Activated CD4-positive, alpha-beta T cell treated with anti-CD3 and anti-CD28 coated beads for 1 hour (primary cell): ENCODE data around the gene ADRM1.

Experiments used
- DNase-seq: peaks from one replicate; pipeline ENCODE4 v3.0.0-alpha.2; 2020

ADRM1 gene

GRCh38 chr20:62342910-62343309 lies 40.1 kb downstream of the ADRM1 start:
- DNase-seq = no peak

DNA sequence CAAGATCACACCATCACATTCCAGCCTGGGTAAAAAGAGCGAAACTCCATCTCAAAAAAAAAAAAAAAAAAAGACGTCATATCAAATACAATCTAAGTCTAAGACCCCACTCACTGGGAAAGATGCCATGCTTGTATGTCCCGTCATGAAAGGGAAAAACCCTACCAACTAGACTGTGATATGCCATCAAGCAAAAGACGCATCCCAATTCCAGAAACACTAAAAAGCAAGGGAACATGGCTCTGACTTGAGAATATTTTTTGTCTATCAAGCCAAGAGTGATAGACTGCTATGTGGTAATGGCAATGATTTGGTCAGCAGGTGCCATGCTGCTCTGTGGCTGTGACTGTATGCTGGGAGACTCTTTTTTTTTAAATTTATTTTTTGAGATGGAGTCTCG lies 41.3 kb downstream of the ADRM1 start:
- DNase-seq = no peak

- DNase-seq = no peak
Observed at GRCh38 chr20:62344782-62345181, 42.0 kb downstream of the ADRM1 start.

DNA sequence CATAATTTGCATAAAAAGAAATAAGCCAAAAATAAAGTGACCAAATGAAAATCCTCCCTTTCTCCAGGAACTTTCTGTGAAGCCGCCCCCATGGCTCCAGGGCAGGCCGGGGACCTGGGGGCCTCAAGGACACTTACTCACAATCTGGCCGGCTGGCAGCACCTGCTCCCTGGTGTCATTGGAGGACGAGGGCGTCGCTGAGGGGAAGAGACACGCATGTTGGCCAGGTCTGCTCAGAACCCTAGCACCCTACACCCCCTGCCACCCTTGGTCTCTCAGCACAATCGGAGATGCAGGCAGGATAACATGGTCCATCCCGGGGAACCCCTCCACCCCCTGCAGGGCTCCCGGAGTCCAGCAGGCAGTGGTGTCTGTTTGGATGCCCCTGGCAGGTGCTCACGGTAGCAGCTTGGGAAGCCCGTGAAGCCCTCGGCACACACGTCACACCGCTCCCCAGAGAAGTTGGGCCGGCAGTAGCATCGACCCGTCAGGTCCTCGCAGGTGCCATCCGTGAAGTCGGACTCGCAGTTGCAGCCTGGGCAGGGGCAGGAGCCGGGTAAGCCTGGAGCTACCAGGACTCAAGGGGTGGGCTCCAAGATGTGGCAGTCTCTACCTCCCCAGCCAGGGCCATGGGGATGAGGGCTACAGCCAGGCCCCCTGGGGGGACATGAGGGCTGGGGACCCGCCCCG lies 43.0 kb downstream of the ADRM1 start:
- no peak for DNase-seq

- DNase-seq = no peak
Observed at GRCh38 chr20:62346398-62347150, 43.8 kb downstream of the ADRM1 start.

DNA sequence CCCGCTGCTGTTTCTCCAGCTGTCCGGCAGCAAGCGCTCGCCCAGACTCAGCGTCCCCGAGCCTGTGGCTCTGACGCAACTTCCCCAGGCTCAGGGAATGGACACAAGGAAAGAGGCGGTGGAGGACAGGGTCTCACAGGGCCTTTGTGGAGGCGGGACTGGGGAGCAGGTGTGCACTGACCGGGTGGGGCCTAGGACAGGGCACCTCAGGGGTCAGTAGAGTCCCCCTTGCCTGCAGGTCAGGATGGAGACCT lies 44.3 kb downstream of the ADRM1 start:
- no peak for DNase-seq

- DNase-seq = no peak
Observed at GRCh38 chr20:62347445-62347844, 44.6 kb downstream of the ADRM1 start.

DNA sequence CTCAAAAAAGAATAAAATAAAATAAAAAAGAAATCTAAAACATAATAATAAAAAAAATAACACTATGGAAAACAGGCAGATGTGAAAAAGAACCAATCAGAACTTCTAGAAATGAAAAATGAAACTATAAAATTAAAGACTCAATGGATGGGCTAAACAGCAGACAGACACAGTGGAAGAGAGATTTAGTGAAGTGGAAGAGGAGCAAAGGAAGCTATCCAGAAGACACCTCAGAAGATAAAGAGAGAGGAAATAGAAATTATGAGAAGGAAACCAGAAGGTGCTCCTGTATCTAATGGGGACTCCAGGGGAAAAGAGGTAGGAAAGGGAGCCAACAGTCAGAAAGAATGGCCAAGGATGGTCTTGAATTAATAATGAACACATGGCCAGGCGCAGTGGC lies 45.8 kb downstream of the ADRM1 start:
- DNase-seq = no peak

GRCh38 chr20:62349556-62350097 lies 46.8 kb downstream of the ADRM1 start:
- DNase-seq = no peak

DNA sequence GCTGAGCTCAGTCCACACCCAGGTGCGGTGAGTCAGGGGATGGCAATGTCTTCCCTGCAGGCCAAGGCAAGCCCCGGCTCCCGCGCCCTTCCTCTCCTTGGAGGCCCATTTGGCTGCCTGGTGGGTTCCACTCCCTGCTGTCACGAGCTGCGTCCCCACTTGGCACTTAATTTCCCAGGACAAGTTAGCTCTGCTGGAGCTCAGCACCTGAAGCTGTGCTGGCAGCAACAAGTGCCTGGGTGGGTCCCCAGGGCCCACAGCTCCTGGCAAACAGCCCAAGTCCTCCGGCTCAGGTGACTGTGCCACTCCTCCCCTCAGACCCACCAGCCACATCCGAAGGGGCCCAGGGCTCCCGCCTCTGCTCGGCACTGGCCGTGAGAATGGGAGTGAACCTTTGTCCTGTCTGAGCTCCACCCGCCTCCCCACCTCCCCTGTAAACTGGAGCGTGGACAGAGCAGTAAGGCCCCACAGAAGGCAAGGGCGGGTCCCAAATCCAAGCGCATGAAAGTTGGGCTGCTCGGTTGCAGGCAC lies 47.4 kb downstream of the ADRM1 start:
- DNase-seq = no peak

DNA sequence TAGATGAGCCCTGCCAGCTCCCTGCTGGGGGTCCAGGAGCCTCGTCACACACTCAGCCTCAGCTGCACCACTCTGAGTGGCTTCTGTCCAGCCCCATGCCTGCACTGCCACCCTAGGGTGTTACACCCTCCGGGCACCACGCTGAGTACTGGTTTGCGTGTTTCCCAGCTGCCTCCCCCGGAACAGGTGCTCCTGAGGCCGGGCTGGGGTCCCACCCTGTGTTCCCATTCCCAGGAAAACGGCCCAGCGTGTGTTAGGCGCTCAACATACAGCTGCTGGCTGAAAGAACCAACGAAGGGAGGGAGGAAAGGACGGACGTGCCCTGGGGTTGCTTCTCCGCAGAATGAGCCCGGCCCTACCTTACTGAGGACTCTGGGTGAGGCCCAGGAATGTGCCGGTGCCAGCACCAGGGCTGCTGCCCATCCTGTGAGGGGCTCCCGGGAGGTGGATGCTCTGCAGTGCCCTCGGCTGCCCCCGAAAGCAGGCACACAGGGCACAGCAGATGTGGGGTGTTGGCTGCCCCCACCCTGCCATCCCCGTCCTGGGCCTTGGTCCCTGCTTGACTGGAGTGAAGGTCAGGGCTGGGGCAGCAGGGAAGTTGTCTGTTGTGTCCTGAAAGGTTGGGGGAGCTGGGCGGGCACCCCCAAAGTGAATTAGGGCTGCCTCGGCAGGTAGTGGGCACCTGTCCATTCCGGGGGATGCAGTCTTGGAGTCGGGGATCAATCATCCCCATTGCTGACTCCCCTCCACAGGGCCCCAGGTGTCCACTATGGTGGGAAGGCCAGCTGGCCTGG lies 48.0 kb downstream of the ADRM1 start:
- no peak for DNase-seq

- no peak for DNase-seq
Observed at GRCh38 chr20:62351469-62352401, 48.9 kb downstream of the ADRM1 start.

GRCh38 chr20:62352402-62353288 lies 49.8 kb downstream of the ADRM1 start:
- DNase-seq = no peak

- no peak for DNase-seq
Observed at GRCh38 chr20:62353289-62354030, 50.7 kb downstream of the ADRM1 start.

DNA sequence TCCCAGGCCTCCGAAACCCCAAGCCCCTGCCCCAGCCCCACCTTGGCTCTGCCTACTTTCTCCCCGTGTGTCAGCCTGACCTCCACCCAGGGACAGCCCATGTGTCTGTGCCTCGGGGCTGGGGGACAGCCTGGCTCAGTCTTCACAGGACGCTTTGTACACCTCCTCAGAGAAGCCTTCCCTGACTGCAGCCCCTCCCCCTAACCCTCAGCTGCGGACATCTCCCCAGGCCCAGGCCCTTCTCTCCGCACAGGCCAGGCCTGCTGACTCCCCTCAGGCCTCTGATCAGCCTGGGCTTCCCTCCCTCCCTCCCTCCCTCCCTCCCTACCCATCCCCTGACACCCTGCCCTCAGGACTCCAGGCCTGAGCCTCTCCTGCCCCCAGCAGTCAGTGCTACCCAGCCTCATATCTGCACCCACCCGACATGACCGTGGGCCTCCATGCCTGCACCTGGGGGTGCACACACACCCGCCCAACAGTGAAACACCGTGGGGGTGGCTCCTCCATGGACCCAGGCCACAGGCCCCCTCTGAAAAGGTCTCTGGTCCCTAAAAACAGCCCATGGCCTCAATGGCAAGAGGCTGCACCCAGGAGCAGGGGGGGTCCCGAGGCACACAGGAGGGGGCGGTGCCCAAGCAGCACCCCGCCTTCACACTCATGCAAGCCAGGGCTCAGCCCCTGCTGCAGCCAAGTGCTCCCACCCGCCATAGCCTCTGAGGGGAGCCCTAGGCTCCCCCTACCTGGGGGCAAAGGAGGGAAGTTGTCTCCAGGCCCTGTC lies 51.4 kb downstream of the ADRM1 start:
- DNase-seq = no peak

DNA sequence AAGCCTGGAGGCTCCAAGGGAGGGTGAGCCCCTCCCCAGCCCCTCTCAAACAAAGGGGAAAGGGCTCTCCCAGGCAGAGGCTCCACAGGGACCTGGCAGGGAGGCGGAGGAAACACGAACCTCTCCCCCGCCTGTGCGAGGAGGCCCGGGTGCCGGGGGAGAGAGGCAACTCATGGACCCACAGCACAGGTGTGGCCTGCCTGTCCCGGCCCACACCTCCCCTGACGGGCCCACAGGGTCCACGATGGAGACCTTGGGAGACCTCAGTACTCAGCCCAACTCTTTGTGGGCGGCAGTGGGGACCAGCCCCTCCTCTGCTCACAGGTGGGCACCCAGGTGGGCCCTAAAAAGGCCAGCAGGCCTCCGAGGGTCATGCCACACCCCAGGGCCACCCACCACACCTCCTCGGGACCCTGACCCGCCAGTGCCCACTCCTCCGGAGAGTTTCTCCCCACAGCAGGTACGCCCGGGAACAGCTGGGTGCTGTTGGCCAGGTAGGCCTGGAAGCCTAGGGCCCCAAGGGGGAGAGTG lies 52.1 kb downstream of the ADRM1 start:
- no peak for DNase-seq

DNA sequence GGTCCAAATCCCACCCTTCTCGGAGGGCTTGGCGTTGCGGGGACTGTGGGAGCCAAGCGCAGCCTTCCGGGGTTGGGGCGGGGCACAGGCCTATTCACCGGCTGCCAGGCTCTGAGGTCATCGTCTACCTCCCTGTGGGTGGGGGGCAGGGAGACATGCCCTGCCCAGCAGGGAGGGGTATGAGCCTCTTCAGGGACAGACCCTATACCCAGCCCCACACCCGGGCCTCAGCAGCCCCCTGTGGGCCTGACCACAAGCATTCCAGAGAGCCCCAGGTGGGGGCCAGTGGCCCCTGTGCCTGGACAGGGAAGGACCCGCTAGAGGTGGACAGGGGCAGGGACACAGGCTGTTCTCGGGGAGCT lies 52.7 kb downstream of the ADRM1 start:
- DNase-seq = no peak

DNA sequence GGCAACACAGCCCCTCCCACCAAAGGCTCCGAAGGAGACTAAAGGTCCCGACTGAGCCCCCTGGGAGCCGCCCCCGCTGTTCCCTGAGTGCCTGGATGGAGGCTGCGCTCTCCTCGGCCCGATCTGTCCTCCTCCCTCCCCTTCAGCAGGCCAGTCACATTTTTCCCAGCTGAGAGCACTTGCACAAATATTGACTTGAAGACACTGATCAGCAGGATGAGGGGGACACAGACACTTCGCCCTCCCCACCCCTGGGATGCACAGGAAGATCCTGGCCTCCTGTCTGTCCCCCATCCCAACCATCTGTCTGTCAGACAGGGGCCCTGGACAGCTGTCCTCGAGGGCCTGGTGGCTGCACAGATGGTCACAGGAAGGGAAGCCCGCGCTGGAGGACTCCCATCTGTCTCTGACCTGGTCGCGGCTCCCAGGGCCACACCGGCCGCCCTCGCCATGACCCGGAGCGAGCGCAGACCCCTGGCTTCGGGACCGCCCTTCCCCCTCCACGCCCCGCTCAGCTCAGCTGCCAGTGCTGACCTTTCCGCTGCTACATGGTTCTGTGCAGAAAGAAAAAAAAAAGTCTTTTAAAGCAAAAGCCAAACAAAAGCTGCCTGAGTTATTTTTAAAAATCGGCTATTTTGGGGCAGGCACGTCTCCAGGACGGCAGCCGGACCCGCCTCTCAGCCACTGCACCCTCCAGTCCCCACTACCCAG lies 53.2 kb downstream of the ADRM1 start:
- DNase-seq = no peak
